K562 (cell line): Measurements from ENCODE around the gene CEP57. TPM values are rescaled to one million over a fixed set of nuclear protein-coding genes. Genes with fewer than 3 reads are reported as not detected.
A peak's percentile ranks its signal among the peaks of the same experiment; 100 is the strongest.

Experiments used
- ARID4B ChIP-seq: sonication (generic); formaldehyde crosslinking; IDR thresholded peaks from 2 replicates; pipeline ENCODE4 v1.8.0; 2022; ENCODE audit warnings: mild to moderate bottlenecking, missing genetic modification reagents
- FOXJ2 ChIP-seq: fragments of 200-800 bp; sonication (Bioruptor generic); IDR thresholded peaks from 2 replicates; pipeline ENCODE4 v1.6.1; 2016; ENCODE audit warnings: missing genetic modification characterization, missing compliant biosample characterization
- GTF3C2 ChIP-seq: IDR thresholded peaks from 3 replicates; pipeline ENCODE4 v1.6.1; 2011; ENCODE audit warnings: borderline replicate concordance, mild to moderate bottlenecking, moderate library complexity; ENCODE audit not compliant: insufficient read length; ENCODE audit errors: extremely low read depth
- JUNB ChIP-seq: fragments of 450-650 bp; formaldehyde crosslinking; conservative IDR thresholded peaks from 2 replicates; pipeline ENCODE4 v1.4.0; 2020; ENCODE audit warnings: mild to moderate bottlenecking
- NCOA2 ChIP-seq, 2 experiments: fragments of 450-650 bp; IDR thresholded peaks; 2 replicates each; pipeline ENCODE4 v1.6.1; 2018; ENCODE audit warnings: mild to moderate bottlenecking in 2 of 2, moderate library complexity in 1 of 2; ENCODE audit not compliant: partially characterized antibody in 2 of 2
- NFIC ChIP-seq: fragments of 450-650 bp; IDR thresholded peaks from 2 replicates; pipeline ENCODE4 v1.6.1; 2017; ENCODE audit warnings: mild to moderate bottlenecking, inconsistent platforms
- REST ChIP-seq, 2 experiments: fragments of 450-650 bp; formaldehyde crosslinking in 1 of 2; IDR thresholded peaks; 2 replicates each; pipeline versions ENCODE4 v1.4.0 to v1.6.1; 2014 to 2020; ENCODE audit warnings: mild to moderate bottlenecking in 2 of 2, borderline replicate concordance in 1 of 2, low read depth in 1 of 2
- ZBTB12 ChIP-seq: fragments of 250-450 bp; sonication (Bioruptor Pico); IDR thresholded peaks from 2 replicates; pipeline ENCODE4 v1.4.0; 2020
- ZNF134 ChIP-seq: fragments of 250-450 bp; sonication (Bioruptor Pico); conservative IDR thresholded peaks from 2 replicates; pipeline ENCODE4 v1.4.0; 2020
- polyA plus RNA-seq, 8 experiments: library from polyadenylated mRNA; depleted of rRNA in 4 of 8; stranded (reverse) in 5 of 8; unstranded in 3 of 8; fragments of >200 nt; fragmentation: Nextera tagmentation in 2 of 8; fragmentation: Illumina TruSeq in 1 of 8; extraction: Ambion mirVana in 2 of 8; extraction: Trizol in 1 of 8; gene quantifications; 2 replicates each; pipeline versions ENCODE4 v1.2.1 to v1.2.3, GENCODE V29; 2011 to 2014; ENCODE audit warnings: inconsistent platforms in 1 of 8, missing spikeins in 1 of 8
- total RNA-seq, 7 experiments: library from RNA; depleted of rRNA in 6 of 7; stranded (reverse); fragments of >200 nt in 6 of 7; fragmentation: Illumina TruSeq in 2 of 7; extraction: Trizol in 2 of 7; gene quantifications; 2 replicates each; pipeline versions ENCODE4 v1.2.1 to v1.2.3, GENCODE V29; 2011 to 2021; ENCODE audit warnings: low replicate concordance in 1 of 7

The CEP57 gene
- total and polyA plus RNA-seq, 9 of the 15 experiments (the other 6 are each of a cell fraction or from before 2014, with no cell fraction given), result 25.1 to 88.1 (median 65.2) TPM

- peak; percentile 82; the same call in 1 of the 2 replicates for TF ChIP-seq REST (IDR thresholded peaks at IDR 0.05; ENCODE audit: borderline replicate concordance)
- TF ChIP-seq REST (CRISPR knock-in tag; IDR thresholded peaks at IDR 0.05; ENCODE audit: low read depth), result no peak
- no peak for TF ChIP-seq JUNB (CRISPR knock-in tag)
- TF ChIP-seq NCOA2 (IDR thresholded peaks at IDR 0.05; ENCODE audit: partially characterized antibody in 2 of 2), result no peak
- TF ChIP-seq GTF3C2, result no peak
- no peak for TF ChIP-seq ZBTB12
- TF ChIP-seq ARID4B (CRISPR knock-in tag), result no peak
- no peak for TF ChIP-seq ZNF134
- TF ChIP-seq NFIC, result no peak
- no peak for TF ChIP-seq FOXJ2
These were observed 25.9 kb upstream of the CEP57 start (continued) for GRCh38 chr11:95764267-95764898.
